Stimulated activated CD4-positive, alpha-beta T cell treated with anti-CD3 and anti-CD28 coated beads, TNF-alpha, amount 100 ng/mL, for 1 hour (primary cell): ENCODE data around the gene PELO.

Source experiments
- DNase-seq, 3 donors: peaks; one replicate each; pipeline ENCODE4 v3.0.0-alpha.2; 2020; ENCODE audit warnings: low read depth in 3 of 3, low spot score in 1 of 3

PELO gene

GRCh38 chr5:52827815-52828214 lies 40.1 kb downstream of the PELO start:
- no peak for DNase-seq

- DNase-seq: no peak
Observed at GRCh38 chr5:52829664-52830063, 41.9 kb downstream of the PELO start.

- DNase-seq: no peak
Observed at GRCh38 chr5:52830650-52831049, 42.9 kb downstream of the PELO start.

GRCh38 chr5:52831786-52832511 lies 44.2 kb downstream of the PELO start:
- no peak for DNase-seq

GRCh38 chr5:52834320-52834719 lies 46.6 kb downstream of the PELO start:
- DNase-seq: no peak

GRCh38 chr5:52837068-52837467 lies 49.4 kb downstream of the PELO start:
- no peak for DNase-seq
